Stimulated activated CD8-positive, alpha-beta memory T cell treated with anti-CD3 and anti-CD28 coated beads, Interleukin-4, amount 100 ng/mL, for 48 hours (primary cell): ENCODE data around the gene SRC.
A peak's percentile ranks its signal among the peaks of the same experiment; 100 is the strongest.

Source experiments
- DNase-seq: peaks from one replicate; pipeline ENCODE4 v3.0.0-alpha.2; 2020

Gene SRC

DNA sequence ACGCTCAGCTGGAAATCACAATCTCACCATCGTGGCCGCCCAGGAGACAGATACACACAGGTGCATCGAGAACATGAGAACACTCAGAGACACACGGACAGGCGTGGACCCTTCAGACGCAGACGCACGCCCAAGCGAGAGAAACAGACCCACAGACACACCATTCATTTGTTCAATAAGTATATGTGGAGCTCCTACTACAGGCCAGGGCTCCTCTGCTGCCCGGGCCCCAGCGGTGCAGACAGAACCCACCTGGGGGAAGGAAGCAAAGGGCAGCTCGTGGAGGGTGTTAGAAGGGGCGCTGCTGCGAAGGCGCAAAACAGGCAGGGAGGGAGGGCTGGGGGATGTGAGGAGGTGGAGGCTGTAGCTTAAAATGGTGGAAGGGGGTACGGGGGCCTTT lies 39.2 kb downstream of the SRC start:
- no peak for DNase-seq

DNA sequence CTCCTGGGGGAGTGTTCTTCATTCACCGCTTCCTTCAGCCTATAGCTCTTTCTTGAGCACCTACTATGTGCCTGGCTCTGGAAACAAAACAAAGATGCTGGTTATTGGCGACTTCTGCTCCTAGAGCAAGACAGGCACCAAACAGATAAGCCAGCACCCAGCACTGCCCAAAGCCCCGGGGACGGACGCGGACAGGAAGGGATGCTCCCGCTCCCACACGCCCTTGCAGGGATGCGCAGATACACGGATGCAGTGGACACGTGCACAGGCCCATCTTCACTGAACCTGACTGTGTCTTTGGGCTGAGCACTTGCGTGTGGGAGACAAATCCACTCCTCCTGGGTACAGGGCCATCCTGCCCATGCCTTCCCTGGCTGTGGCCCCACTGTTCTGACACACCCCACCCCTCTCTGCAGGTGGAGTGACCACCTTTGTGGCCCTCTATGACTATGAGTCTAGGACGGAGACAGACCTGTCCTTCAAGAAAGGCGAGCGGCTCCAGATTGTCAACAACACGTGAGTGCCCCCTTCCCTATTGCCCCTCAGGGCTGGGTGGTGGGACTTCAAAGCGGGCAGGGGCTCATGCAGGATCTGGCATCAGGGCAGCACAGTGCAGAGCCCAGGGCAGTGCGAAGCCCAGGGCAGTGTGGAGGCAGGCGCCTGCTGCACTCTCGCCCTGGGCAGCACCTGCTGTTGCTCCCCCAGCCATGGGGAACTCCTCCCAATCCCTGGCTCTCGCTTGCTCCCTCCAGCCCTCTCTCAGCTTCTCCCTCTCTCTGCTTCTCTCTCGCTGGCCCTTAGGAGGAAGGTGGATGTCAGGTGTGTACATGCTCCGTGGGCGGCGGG lies 39.9 kb downstream of the SRC start:
- DNase-seq = no peak

DNA sequence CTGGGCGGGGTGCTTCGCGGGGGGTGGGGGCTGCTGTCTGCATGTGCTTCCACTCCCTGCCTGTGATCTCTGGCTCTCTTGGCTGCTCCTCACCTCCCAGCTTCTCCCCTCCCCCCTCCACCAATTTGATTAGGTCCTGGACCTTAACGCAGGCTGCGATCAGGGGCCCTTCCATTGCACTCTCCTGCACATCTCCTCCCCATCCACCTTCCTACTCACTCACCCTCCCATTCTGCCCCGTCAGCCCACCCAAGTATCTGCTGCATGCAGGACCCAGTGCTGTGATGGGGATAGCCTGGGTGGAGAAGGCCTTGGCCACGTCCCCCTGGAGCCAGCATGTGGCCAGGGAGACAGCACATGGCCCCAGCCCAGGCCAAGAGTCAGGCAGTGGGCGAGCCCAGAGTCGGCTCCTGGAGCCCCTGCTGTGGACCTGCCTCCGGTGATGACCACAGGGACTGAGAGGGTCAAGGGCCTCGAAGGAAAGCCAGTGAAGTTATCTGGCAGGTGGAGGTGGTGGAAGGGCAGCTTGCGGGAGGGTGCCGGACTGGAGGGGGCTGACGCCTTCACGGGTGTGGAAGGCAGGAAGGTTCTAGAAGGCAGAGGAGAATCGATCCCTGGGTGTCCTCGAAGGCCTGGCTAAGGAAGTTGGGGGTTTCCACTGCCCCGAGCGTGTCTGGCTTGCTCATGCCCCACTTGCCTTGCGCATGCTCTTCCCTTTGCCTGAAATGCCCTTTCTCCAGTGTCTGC lies 40.7 kb downstream of the SRC start:
- DNase-seq = no peak

DNA sequence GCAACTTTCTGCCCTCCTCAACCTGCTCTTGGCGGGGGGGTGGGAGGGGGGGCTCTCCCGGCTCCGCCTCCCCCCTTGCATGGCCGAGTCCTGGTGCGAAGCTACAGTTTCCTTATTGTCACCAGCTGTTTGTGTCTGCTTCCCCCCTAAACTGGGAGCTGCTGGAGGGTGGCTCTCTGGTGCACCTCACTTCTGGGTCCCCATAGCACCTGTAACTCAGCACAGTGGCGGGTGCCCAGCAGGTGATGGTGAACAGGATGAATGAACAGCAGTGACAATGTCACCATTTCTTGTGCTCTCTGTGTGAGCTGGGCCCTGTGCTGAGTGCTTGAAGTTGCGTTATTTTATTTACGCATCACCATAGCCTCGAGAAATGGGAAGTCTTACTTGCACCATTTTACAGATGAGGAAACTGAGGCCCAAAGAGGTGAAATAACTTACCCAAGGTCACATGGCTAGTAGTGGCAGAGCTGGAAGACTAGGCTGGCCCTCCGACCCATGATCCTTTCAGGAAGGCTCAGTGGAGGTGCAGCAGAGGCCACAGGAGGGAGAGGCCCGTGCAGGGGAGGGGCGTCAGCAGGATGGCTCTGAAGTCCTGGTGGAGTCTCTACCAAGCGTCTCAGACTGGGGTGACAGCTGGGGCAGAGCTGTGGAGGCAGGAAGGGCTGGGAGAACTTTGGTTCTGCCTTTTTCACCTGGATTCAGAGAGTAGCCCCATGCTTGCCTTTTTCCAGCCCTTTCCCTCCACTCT lies 41.8 kb downstream of the SRC start:
- no peak for DNase-seq

DNA sequence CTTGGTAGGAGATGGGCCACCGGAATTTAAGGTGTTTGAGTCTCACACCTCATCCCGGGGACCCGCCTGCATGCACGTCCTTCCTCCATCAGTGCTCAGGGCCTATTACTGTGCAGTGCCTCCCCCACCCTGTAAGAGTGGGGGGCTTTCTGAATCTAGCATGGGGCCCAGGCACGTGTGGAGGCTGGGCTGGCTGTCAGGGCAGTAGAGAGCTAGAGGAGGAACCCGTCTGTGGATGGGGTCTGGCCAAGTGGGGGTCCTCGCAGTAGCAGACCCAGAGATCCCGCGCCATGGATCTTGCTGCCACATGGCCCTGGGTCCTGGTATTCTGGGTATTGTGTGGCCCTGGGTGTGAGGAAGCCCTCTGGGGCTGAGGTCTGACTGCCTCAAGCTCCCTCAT lies 42.9 kb downstream of the SRC start:
- no peak for DNase-seq

DNA sequence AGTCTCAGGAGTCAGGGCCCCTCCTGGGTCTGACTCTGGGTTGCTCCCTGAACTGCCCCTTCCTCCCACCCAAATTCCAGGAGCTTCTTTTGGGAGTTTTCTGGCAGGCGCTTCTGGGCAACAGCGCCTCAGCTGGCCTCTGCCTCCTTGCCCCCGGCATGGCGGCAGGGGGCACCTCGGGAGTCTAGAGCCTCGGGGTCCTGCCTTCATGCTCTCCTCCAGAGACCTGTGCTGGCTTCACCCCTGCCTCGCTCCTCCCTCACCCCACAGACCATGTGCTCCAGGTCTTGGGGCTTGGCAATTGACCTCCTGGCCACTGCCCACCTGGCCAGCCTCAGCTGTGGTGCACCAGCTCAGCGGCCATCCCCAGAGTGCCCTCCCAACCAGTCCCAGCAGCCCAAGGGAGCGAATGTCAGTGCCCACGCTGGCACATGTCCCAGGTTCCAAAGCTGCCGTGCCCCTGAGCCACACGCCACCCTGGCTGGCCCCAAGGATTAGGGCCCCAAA lies 43.4 kb downstream of the SRC start:
- DNase-seq = no peak

DNA sequence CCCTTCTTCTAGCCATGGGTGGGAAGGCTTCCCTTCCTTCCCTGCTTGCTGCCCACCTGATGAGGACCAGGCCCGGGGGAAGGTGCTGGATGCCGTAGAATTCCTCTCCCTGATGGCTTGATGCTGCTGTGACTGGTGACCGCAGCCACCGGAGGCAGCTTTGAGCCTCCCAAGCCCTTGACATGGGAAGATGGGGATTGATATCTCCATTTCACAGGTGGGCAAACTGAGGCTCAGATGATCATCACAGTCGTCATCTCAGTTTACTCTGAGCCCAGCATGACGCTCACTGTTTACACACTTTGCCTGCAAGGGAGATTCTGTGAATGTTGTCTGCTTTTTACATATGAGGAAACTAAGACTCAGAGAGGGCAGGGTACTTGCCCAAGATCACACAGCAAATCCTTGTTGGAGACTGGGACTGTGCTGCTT lies 43.9 kb downstream of the SRC start:
- DNase-seq = no peak

DNA sequence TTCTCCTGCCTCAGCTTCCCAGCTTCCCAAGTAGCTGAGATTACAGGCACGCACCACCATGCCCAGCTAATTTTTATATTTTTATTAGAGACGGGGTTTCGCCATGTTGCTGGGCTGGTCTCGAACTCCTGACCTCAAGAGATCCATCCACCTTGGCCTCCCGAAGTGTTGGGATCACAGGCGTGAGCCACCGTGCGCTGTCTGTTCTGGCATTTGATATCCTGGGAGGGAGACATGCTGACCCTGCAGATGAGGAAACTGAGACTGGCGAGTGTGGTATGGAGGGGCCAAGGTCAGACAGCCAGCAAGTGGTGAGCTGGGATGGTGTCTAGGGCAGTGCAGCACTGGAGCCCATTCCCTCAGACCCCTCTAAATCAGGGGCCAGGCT lies 44.6 kb downstream of the SRC start:
- DNase-seq = no peak

DNA sequence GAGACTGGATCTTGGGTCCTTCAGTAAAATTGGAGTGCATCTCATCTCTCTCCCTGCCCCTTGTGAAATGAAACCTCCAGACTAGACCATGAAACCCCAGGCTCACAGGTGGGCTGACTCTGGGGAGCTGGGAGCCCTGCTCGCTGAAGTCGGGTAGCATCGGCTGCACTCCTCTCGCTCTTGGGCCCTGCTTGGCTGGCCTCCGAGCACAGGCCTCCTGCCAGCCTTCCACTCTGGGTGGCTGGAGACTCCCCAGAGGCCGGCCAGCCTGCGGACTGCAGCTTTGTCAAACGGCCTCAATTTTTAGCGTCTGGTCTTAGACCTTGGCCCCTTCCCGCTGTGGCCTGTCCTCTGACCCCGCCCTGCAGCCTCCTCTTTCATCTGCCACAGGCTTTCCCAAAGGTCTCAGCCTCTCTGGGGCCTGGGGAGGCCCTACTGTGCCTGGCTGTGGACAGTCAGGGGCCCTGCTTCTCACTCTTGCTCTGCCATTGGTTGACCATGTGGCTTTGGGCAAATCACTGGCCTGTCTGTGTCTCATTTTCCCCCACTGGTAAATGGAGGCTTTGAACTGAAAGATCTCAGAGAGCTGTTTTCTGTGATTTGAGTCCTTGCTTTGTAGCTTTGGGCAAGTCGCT lies 45.1 kb downstream of the SRC start:
- no peak for DNase-seq

DNA sequence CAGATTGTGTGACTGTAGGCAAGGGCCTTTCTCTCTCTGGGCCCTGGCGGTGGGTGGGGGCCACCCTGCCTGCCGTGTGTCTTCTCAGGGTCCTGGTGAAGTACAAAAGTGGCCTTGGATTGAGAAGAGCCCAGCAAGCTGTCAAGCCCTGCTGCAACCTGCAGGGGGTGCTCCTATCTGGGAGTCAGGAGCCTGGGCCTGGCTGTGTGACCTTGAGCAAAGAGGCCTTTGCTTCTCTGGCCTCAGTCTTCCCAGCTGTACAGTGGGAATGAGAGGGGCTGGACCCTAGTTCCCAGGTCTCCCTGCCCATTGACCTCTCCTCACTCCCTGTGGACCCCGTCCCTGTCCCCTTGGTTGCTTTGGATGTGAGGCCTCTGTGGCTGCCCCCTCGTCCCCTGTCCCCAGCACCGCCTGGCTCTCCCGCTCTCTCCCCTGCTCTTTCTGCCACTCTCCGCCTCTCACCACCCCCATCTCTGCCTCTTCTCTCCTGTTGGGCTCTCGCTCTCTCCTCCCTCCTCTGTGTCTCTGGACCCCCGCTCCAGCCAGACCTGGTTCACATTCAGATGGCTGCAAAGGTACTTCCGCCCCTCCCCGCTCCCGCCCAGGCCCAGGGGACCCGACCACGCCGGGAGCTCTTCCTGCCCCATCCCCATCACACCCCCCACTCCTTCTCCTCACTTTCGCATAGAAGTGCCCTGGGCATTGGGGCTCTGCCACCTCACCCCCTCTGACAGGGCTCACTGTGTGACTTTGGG lies 46.7 kb downstream of the SRC start:
- peak; percentile 47 for DNase-seq

DNA sequence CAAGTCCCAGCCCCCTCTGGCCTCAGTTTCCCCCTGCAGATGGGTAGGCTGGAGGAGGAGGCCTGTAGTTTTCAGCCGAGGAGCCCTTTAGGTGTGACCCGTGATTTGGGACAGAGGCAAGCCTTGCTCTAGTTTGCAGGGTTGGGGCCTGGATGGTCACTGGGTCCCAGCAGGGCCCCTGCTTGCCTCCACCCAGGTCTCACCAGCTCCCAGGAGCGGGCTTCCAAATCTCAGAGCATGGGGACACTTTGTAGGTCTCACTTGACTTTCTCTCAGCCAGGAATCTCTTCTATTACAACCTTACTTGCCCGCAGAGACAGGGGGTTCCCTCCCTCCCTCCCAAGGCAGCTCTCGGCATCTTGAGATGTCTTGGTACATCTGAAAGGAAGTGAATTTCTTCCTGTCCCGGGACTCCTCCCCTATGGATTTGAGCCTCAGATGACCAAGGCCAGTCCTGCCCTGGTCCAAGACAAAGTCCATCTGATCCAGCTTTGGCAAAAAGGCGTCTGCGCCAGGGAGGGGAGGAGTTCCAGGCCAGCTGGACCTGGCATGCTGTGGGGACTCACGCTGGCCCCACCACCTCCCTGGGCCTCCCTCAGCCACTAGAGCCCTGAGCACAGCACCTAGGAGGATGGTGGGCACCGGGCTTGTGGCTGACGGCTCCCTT lies 47.4 kb downstream of the SRC start:
- no peak for DNase-seq

DNA sequence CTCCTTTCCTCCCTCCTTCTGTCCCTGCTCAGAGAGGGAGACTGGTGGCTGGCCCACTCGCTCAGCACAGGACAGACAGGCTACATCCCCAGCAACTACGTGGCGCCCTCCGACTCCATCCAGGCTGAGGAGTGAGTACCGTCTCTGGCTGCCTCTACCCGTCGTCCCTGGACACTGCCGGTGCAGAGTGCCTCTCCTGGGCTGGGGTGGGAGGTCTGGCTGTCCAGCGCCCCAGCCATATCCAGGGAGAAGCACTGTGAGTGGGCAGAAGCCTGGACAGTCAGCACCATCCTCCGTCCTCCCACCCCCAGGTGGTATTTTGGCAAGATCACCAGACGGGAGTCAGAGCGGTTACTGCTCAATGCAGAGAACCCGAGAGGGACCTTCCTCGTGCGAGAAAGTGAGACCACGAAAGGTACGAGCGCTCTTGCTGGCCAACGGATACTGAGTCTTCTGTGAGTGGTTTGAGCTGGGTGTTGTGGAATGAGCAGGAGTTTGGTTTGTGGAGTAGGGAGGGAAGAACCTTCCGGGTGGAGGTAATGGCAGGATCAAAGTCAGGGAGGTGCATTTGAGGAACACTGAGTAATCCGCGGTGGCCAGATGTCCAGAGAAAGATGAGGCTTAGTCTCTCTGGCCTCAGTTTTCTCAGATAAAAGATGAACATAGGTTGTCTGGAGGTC lies 48.1 kb downstream of the SRC start:
- no peak for DNase-seq

DNA sequence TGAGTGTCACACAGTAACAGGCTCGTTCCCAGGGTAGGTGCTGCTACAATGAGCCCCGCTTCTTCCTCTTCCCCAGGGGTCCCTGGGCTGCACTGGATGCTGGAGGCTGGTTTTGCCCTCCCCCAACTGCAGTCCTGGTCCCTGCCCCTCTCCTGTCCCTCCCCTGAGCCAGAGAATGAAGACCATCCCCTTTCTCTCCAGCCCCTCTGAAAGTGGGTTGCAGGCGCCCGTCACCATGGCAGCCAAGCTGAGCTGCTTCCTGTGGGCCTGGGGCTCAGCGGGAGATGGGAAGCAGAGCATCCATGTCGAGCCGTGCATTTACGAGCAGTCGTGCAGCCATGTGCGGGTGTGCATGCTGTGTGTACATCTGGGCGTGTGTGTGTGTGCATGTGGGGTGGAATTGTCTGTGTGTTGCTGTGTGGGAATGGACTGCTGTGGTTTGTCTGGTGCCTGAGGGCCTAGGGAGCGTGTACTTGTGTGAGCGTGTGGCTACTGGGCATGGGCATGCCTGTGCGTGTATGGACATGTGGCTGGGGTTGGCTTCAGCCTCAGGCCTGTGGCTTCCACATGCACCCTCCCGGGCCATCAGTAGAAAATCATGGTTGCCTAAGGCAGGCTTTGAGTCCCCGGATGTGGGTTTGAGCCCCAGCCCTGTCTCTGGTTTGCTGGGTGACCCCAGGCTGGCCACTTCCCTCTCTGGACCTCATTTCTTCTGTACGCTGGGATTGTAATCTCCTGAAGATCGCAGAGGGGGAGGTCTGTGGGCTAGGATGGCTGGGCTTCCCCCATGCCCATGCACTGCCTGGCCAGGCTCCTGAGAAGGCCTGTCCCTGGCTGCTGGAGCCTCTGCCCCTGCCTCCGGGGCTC lies 48.8 kb downstream of the SRC start:
- no peak for DNase-seq

DNA sequence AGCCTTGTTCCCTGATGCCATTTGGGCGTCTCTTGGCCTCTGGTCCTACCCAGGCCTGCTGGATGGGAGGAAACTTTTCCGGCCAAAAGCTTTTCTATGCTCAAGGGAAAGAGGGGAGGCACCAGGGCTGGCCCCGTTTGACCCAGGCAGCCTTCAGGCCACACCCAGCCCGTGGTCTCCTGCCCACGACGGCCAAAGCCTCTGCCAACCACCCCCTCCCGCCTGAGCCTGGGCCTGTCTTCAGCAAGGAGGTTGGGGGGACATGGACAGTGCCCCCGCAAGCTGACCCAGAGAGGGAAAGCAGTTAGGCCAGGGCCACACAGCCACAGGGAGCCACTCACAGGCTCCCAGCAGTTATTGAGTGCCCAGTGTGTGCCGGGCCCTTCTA lies 49.5 kb downstream of the SRC start:
- DNase-seq = no peak

DNA sequence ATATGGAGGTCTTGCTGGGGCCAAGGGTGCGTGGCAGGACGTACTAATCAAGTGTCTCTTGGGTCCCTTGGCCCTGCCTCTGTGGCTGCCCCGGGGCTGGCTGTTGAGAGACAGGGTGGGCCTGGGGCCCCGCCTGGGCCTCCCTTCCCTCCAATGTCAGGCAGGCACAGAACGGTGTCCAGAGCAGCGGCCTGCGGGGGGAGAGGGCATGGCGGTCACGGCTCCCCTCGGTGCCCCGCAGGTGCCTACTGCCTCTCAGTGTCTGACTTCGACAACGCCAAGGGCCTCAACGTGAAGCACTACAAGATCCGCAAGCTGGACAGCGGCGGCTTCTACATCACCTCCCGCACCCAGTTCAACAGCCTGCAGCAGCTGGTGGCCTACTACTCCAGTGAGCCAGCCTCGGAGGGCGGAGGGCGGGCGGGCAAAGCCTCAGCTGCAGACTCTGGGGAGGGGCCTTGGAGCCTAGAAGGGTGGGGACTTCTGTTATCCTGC lies 50.0 kb downstream of the SRC start:
- DNase-seq = no peak

DNA sequence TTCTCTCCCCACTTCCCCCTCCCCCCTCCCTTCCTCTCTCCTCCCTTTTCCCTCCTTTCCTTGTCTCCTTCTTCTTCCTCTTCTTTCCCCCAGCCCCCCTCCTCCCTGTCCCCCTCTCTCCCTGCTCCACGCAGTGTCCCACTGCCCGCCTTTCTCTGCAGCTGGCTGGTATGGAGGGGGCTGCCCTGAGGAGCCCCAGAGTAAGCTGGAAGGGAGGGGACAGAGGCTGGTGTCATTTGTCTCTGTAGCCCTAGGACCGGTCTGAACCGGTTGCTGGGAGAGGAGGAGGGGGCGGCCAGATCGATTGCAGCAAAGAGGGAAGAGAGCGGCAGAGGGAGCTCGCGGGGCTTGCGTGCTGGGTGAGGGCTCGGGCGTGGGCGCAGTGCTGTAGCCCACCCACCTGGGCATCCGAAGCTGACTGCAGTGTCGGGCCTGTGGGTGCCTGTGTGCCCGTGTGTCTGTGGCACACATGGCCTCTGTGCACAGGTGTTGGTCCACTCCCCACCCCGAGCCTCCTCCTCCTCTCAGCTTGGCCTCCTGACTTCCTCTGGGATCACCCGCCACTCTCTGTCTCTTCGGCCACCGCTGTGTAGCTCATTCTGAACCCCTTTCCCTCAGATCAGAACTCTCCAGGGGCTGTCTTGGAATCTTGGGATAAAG lies 50.6 kb downstream of the SRC start:
- no peak for DNase-seq

DNA sequence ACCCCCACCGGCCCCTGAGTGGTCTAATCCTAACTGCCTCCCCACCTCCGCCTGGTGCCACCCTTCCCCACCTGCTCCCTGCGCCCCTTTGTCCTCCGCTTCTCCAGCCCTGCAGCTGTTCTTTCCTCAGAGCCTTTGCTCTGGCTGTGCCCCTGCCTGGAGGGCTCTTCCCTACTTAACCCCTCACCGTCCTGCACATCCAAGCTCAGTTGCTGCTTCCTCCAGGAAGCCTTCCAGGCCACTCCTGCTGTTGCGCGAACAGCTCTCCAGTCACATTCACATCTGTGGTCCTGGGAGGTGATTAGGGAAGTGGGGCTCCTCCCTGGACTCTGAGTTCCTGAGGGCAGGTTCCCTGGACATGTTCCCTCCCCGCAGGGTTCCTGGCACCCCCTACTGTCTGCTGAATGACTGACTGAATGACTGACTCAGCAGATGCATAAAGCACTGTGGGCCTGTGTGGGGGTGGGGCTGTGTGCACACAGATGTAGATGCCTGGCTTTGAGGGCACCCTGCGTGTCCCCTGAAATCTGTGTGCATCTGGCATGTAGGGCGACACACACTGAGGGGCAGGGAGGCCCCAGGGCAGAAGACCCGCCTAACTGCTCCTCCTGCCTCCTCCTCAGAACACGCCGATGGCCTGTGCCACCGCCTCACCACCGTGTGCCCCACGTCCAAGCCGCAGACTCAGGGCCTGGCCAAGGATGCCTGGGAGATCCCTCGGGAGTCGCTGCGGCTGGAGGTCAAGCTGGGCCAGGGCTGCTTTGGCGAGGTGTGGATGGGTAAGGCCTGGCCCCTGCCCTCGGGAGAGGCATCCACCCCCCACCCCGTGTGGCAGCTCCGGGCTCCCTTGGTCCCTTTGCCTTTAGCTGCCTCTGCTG lies 51.4 kb downstream of the SRC start:
- no peak for DNase-seq
